B cell (primary cell): ENCODE measurements around the gene NADK2. TPM values are rescaled to one million over a fixed set of nuclear protein-coding genes. Genes with fewer than 3 reads are reported as not detected.

Experiments used
- ATAC-seq: fragments of 200-7000 bp; cut with Tn5 transposase; one replicate; pipeline ENCODE4 v1.10.0; 2021; ENCODE audit warnings: low read depth, mild to moderate bottlenecking, moderate number of reproducible peaks, moderate library complexity
- CTCF ChIA-PET: fragments of 350-600 bp; sonication (Branson Sonifier 250); formaldehyde crosslinking; loops from one replicate; lab custom pipeline; 2021; ENCODE audit warnings: antibody characterized with exemption, inconsistent platforms; lab: Charles Lee
- POLR2A ChIA-PET: fragments of 350-600 bp; sonication (Branson Sonifier 250); formaldehyde crosslinking; loops from one replicate; lab custom pipeline; 2021; ENCODE audit warnings: antibody characterized with exemption; lab: Charles Lee
- DNase-seq: peaks from one replicate; pipeline ENCODE4 v3.0.0; 2013
- H2AFZ ChIP-seq: 2 replicates; pipeline ENCODE4 v1.6.1; 2012; ENCODE audit warnings: mild to moderate bottlenecking, low read depth, low read length; ENCODE audit not compliant: insufficient read depth, poor library complexity, severe bottlenecking
- H3K27ac ChIP-seq, 2 donors: 1 replicate in 1 of 2; 2 replicates in 1 of 2; pipeline ENCODE4 v1.5.1; 2012 to 2013; ENCODE audit warnings: low read length in 2 of 2, mild to moderate bottlenecking in 2 of 2, moderate library complexity in 1 of 2
- H3K27me3 ChIP-seq, 4 experiments: fragments of 200-600 bp in 1 of 4; sonication (generic) in 1 of 4; replicated peaks in 1 of 4; 1 replicate in 2 of 4; 2 replicates in 2 of 4; pipeline versions ENCODE4 v1.6.1 to v1.7.0; 2013 to 2016; ENCODE audit warnings: low read length in 3 of 4, mild to moderate bottlenecking in 2 of 4, mixed read lengths in 1 of 4, moderate library complexity in 1 of 4; ENCODE audit not compliant: insufficient read depth in 4 of 4, control insufficient read depth in 3 of 4; ENCODE audit errors: control extremely low read depth in 1 of 4
- H3K36me3 ChIP-seq, 2 experiments: replicated peaks in 1 of 2; 1 replicate in 1 of 2; 2 replicates in 1 of 2; pipeline versions ENCODE4 v1.6.1 to v1.7.1; 2013; ENCODE audit warnings: low read length in 1 of 2; ENCODE audit not compliant: insufficient read depth in 2 of 2, control insufficient read depth in 1 of 2; ENCODE audit errors: control extremely low read depth in 1 of 2, extremely low read depth in 1 of 2
- H3K4me1 ChIP-seq, 2 donors: fragments of 200-600 bp in 1 of 2; sonication (generic) in 1 of 2; 1 replicate in 1 of 2; 2 replicates in 1 of 2; pipeline versions ENCODE4 v1.5.1 to v1.6.1; 2013 to 2017; ENCODE audit warnings: low read length in 2 of 2; ENCODE audit not compliant: control insufficient read depth in 2 of 2, insufficient read depth in 2 of 2
- H3K4me2 ChIP-seq: replicated peaks from 2 replicates; pipeline ENCODE3; 2012; ENCODE audit warnings: mild to moderate bottlenecking, low read depth, low read length; ENCODE audit not compliant: poor library complexity, severe bottlenecking
- H3K4me3 ChIP-seq, 5 experiments: fragments of 200-600 bp in 1 of 5; sonication (generic) in 1 of 5; 1 replicate in 3 of 5; 2 replicates in 2 of 5; pipeline versions ENCODE4 v1.5.1 to v1.7.0; 2011 to 2016; ENCODE audit warnings: low read length in 4 of 5, mild to moderate bottlenecking in 4 of 5, low read depth in 2 of 5, control low read depth in 1 of 5, moderate library complexity in 1 of 5; ENCODE audit not compliant: insufficient read depth in 1 of 5; ENCODE audit errors: control extremely low read depth in 1 of 5, extremely low read depth in 1 of 5
- H3K79me2 ChIP-seq: fragments of 200-600 bp; sonication (generic); one replicate; pipeline ENCODE4 v1.6.0; 2016; ENCODE audit warnings: low read length; ENCODE audit not compliant: control insufficient read depth, insufficient read depth
- H3K9ac ChIP-seq: fragments of 200-600 bp; sonication (generic); 2 replicates; pipeline ENCODE4 v1.6.1; 2017; ENCODE audit warnings: mild to moderate bottlenecking, low read length, moderate library complexity
- H3K9me3 ChIP-seq, 3 donors: one replicate each; pipeline versions ENCODE4 v1.6.1 to v1.7.1; 2013; ENCODE audit warnings: low read length in 2 of 3; ENCODE audit not compliant: control insufficient read depth in 2 of 3, insufficient read depth in 1 of 3; ENCODE audit errors: control extremely low read depth in 1 of 3
- H4K20me1 ChIP-seq: 2 replicates; pipeline ENCODE4 v1.6.0; 2012; ENCODE audit warnings: mild to moderate bottlenecking, low read length; ENCODE audit not compliant: insufficient read depth, control insufficient read depth, poor library complexity, severe bottlenecking
- H3K27ac Mint-ChIP-seq: one replicate; pipeline ENCODE4 v1.8.0; 2021; ENCODE audit warnings: mixed read lengths
- H3K27me3 Mint-ChIP-seq: one replicate; pipeline ENCODE4 v1.8.0; 2021; ENCODE audit warnings: mixed read lengths
- H3K4me1 Mint-ChIP-seq: one replicate; pipeline ENCODE4 v1.8.0; 2021; ENCODE audit warnings: mixed read lengths
- H3K4me3 Mint-ChIP-seq: one replicate; pipeline ENCODE4 v1.8.0; 2021; ENCODE audit warnings: mixed read lengths
- H3K9me3 Mint-ChIP-seq: one replicate; pipeline ENCODE4 v1.8.0; 2022; ENCODE audit warnings: mixed read lengths; ENCODE audit not compliant: insufficient read depth
- EZH2 ChIP-seq: IDR thresholded peaks from 2 replicates; pipeline ENCODE4 v1.6.1; 2012; ENCODE audit warnings: borderline replicate concordance, low read depth, mild to moderate bottlenecking, moderate library complexity, low read length; ENCODE audit not compliant: insufficient read depth, poor library complexity, severe bottlenecking
- whole genome bisulfite sequencing: methylation state at CpG from one replicate; pipeline ENCODE4 v1.1.5; 2013; ENCODE audit warnings: missing lambda C conversion rate; ENCODE audit not compliant: insufficient coverage; 5-methylcytosine and 5-hydroxymethylcytosine counted together
- intact Hi-C: fragments of 100-400 bp; cut with micrococcal nuclease; formaldehyde crosslinking; loops from one replicate; pipeline ENCODE4 v1.10.0; 2022
- polyA plus RNA-seq: library from polyadenylated mRNA; depleted of rRNA; stranded (reverse); fragments of >200 nt; gene quantifications from 2 replicates; pipeline ENCODE4 v1.2.3, GENCODE V29; 2012
- total RNA-seq, 2 donors: library from RNA; stranded (reverse); fragments of 120-200 nt in 1 of 2; gene quantifications; 1 replicate in 1 of 2; 2 replicates in 1 of 2; pipeline versions ENCODE4 v1.2.3 to v1.2.4, GENCODE V29; 2013 to 2022
- TF ChIP-seq, protein P1 (sequence below): fragments of 200-600 bp; IDR thresholded peaks from one replicate; pipeline ENCODE4 v1.8.0; 2022; ENCODE audit warnings: antibody characterized with exemption, mild to moderate bottlenecking

The NADK2 gene
- total and polyA plus RNA-seq, 2 donors (not counting 1 experiment from before 2014, with no cell fraction given), result 3.3 to 18.6 TPM

GRCh38 chr5:36270876-36271575 lies 29.3 kb upstream of the NADK2 start:
- Mint-ChIP-seq H3K4me1 (no peaks in the 10 kb centered on the region), H3K27ac (no peak overlapping the region), H3K4me3 (no peak overlapping the region), H3K27me3 (no peaks in the 10 kb centered on the region), H3K9me3 (no peaks in the 10 kb centered on the region)
- Histone ChIP-seq H3K4me1 (no peaks in the 10 kb centered on the region), H3K79me2 (no peaks in the 10 kb centered on the region), H4K20me1 (no peaks in the 10 kb centered on the region), H3K9ac (no peak overlapping the region), H3K9me3 (no peaks in the 10 kb centered on the region), H3K27ac (no peak overlapping the region), H2AFZ (no peak overlapping the region), H3K4me2 (no peak overlapping the region), H3K4me3 (no peak overlapping the region), H3K27me3 (no peaks in the 10 kb centered on the region), H3K36me3 (no peaks in the 10 kb centered on the region)
- ChIA-PET POLR2A (no interaction called here), CTCF (no interaction called here)
- intact Hi-C loops, result loop anchor here (10.0 kb wide), 1 partner anchor 114 kb away; no protein-coding TSS in a partner anchor
- no peak for DNase-seq
- TF ChIP-seq, protein P1, sequence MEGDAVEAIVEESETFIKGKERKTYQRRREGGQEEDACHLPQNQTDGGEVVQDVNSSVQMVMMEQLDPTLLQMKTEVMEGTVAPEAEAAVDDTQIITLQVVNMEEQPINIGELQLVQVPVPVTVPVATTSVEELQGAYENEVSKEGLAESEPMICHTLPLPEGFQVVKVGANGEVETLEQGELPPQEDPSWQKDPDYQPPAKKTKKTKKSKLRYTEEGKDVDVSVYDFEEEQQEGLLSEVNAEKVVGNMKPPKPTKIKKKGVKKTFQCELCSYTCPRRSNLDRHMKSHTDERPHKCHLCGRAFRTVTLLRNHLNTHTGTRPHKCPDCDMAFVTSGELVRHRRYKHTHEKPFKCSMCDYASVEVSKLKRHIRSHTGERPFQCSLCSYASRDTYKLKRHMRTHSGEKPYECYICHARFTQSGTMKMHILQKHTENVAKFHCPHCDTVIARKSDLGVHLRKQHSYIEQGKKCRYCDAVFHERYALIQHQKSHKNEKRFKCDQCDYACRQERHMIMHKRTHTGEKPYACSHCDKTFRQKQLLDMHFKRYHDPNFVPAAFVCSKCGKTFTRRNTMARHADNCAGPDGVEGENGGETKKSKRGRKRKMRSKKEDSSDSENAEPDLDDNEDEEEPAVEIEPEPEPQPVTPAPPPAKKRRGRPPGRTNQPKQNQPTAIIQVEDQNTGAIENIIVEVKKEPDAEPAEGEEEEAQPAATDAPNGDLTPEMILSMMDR, result no peak
- TF ChIP-seq EZH2, result no peak
- WGBS, result no CpG with 5 or more reads among the region's 3 CpGs
- no peak for ATAC-seq

DNA sequence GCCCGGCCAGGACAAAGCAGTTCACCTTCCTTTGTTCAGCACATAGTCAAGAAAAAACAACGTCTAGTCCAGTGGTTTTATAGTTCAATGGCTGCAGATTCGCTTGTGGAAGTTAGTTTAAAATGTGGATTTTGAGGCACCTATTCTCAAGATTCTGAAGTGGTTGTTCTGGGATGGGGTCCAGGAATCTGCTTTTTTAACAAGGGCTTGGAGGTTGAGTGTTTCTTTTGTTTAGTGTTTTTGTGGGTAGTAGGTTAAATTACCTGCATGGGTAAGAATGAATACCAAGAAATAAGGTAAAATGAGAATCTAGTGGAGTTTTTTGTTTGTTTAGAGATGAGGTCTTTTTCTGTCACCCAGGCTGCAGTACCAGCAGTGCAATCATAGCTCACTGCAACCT lies 28.4 kb upstream of the NADK2 start:
- intact Hi-C loops, result loop anchor here (10.0 kb wide), 1 partner anchor 115 kb away; no protein-coding TSS in a partner anchor
- no peaks in the 10 kb centered on the region for H4K20me1 ChIP-seq
- Mint-ChIP-seq H3K4me1 (no peaks in the 10 kb centered on the region), H3K9me3 (no peaks in the 10 kb centered on the region), H3K4me3 (no peak overlapping the region), H3K27ac (no peak overlapping the region), H3K27me3 (no peaks in the 10 kb centered on the region)
- no peaks in the 10 kb centered on the region for H3K4me1 ChIP-seq
- DNase-seq (no peak), ATAC-seq (no peak)
- H3K9ac ChIP-seq, result no peak overlapping the region
- WGBS, result 100% methylated on average over 2 of the region's 3 CpGs
- POLR2A ChIA-PET, result no interaction called here
- CTCF ChIA-PET, result no interaction called here
- H3K27me3 ChIP-seq, result no peaks in the 10 kb centered on the region
- H3K27ac ChIP-seq, result no peak overlapping the region
- no peak overlapping the region for H3K4me2 ChIP-seq
- H3K4me3 ChIP-seq, result no peak overlapping the region
- TF ChIP-seq EZH2, result no peak
- TF ChIP-seq, protein P1, result no peak
- no peaks in the 10 kb centered on the region for H3K36me3 ChIP-seq
- H2AFZ ChIP-seq, result no peak overlapping the region
- no peaks in the 10 kb centered on the region for H3K79me2 ChIP-seq
- H3K9me3 ChIP-seq, result no peaks in the 10 kb centered on the region
